Middle frontal gyrus (tissue), 1 donor: ENCODE results near the gene EPB42.
A peak's percentile ranks its signal among the peaks of the same experiment; 100 is the strongest.
"Not testable (repeated sequence)": the region's sequence is repeated elsewhere in the genome, so short reads cannot be mapped to it uniquely, and the experiment has no call there.

Experiments
- DNase-seq: peaks from one replicate; pipeline ENCODE4 v3.0.0-alpha.2; 2015; ENCODE audit warnings: low spot score; ENCODE audit errors: extremely low spot score

Gene EPB42

GRCh38 chr15:43187544-43188155, 33.2 kb downstream of the EPB42 start:
- DNase-seq = no peak

GRCh38 chr15:43186003-43186353, 34.8 kb downstream of the EPB42 start:
- no peak for DNase-seq

DNA sequence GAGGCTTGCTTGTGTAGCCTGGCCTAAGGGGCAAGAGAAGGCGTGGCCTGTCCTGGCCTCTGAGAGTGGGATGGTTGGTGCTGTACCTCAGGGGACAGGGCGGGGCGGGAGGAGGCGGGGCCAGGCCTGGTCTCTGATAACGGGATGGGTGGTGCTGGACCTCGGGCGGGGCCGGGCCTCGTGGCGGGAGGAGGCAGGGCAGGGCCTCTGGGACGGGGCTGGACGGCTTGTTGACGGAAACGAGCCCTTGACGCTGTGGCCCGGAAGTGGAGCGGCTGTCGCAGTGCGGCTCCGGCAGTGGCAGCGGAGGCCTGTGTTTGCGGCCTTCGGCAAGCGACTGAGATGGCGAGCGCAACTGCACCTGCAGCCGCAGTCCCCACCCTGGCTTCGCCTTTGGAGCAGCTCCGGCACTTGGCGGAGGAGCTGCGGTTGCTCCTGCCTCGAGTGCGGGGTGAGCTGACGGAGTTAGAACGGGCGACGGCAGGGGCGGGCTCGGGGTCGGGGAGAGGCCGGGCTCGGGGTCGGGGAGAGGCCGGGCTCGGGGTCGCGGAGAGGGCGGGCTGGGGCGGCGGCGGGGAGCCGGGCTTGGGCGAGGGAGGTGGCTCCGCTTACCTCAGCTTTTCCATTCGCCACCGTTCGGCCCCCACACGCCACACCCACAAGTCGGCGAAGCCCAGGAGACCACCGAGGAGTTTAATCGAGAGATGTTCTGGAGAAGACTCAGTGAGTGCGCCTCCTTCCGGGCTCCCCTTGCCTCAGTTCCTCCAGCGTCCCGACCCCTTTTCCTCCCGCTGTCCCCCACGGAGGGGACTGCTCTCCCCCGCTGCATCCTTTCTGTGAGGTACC, 35.4 kb downstream of the EPB42 start, which contains the start of gene CCNDBP1:
CCNDBP1 (plus strand) TSS at position 247 of the 846 bp plus-strand sequence; CDS start at position 343, 96 bp downstream.
- peak; percentile 63 for DNase-seq

DNA sequence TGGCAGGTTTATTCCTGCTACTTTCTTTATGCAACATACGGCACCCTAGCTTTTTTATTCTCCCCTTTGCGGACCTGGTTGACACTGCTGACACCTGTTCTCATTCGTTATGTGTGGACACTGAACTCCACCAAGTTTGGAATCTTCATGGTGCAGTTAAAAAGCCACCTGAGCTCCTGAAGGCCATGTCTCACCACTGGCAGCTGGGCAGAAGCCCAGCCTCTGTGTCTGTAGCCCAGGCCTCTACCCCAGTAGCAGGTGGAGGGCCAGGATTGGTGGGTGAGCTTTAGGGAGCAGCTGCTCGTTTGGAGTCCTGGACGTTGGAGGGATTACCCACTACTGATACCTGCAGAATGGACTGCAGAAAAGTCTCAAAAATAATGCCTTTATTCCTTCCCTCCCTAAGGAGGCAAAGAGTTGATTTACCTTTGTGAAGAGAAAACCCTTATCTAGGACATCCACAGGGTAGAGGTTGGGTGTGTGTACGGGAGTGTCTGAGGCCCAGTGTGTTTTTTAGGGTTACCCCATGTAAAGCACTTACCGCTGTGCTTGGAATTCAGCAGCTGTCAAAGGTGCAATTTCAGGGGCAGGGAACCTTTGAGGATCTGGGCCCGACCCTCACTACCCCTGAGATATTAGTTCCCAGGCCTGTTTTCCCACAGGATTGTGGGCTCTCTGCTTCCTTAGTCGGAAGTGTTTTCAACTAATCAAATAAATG, 36.3 kb downstream of the EPB42 start:
- DNase-seq = no peak

DNA sequence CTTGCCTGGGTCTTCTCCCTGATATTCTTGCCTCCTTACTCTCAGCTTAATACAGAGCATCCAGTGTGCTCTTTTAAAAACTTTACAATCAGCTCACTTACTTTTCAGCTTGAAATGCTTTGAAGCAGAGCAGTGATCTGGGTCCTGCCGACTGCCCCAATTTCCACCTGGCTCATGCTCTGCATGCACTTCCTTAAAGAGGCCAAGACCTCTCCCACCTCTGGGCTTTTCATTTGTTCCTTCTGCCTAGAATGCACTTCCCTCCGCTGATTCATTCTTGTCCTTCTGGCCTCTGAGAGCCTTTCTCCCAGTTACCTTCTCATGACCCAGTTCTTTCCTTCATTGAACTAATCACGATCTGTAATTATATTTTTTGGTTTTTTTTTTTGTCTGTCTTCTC, 37.5 kb downstream of the EPB42 start:
- no peak for DNase-seq

- DNase-seq = not testable (repeated sequence)
Observed at GRCh38 chr15:43177147-43177546, 43.7 kb downstream of the EPB42 start.

- not testable (repeated sequence) for DNase-seq
Observed at GRCh38 chr15:43175656-43176309, 45.0 kb downstream of the EPB42 start.

DNA sequence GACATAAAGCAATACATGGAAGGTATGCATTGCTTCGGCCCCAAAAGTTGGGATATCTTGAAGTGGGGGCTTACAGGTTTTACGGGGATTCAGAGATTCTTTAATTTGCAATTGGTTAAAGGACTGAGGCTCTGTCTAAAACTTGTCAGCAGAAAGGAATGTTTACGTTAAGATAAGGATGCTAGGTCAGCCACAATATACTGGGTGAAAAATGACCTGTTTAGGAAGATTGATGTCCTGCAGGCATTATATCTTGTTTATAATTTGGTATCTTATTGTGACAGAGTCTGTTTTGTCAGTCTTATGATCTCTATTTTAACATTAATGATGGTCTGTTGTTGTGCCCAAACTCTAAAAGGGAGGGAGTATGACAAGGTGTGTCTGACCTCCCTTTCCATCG, 50.9 kb downstream of the EPB42 start:
- no peak for DNase-seq

- no peak for DNase-seq
Observed at GRCh38 chr15:43168192-43169107, 52.4 kb downstream of the EPB42 start.

DNA sequence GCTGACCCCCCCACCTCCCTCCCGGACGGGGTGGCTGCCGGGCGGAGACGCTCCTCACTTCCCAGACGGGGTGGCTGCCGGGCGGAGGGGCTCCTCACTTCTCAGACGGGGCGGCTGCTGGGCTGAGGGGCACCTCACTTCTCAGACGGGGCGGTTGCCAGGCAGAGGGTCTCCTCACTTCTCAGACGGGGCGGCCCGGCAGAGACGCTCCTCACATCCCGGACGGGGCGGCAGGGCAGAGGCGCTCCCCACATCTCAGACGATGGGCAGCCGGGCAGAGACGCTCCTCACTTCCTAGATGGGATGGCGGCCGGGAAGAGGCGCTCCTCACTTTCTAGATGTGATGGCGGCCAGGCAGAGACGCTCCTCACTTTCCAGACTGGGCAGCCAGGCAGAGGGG, 53.6 kb downstream of the EPB42 start:
- DNase-seq = not testable (repeated sequence)

DNA sequence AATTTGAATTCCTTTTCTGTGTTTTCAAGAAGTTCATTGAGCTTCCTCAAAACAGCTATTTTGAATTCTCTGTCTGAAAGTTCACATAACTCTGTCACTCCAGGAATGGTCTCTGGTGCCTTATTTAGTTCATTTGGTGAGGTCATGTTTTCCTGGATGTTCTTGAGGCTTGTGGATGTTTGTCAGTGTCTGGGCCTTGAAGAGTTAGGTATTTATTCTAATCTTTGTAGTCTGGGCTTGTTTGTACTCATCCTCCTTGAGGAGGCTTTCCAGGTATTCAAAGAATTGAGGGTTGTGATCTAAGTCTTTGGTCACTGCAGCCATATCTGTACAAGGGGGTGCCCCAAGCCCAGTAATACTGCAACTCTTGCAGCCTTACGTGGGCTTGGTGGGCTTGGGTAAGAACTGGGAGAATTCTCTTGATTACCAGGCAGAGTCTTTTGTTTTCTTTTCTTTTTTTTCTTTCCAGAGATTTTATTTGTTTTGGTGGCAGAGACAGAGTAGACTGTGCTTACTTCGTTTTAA, 55.0 kb downstream of the EPB42 start:
- no peak for DNase-seq

GRCh38 chr15:43153269-43153668, 67.5 kb downstream of the EPB42 start:
- DNase-seq = no peak

DNA sequence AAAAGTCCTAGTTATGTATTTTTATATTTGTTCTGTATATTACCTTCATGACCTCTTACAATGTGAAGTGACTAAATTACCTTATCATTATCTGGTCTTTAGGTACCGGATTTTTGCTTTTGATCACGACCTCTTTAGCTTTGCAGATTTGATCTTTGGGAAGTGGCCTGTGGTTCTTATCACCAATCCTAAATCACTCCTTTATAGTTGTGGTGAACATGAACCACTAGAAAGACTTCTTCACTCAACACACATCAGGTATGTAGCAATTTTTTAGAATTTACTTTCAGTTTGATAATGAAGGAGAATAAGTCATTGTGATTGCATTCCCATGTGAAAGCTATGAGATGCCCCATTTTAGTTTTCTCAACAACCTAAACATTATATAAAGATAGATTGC, 69.1 kb downstream of the EPB42 start:
- no peak for DNase-seq

DNA sequence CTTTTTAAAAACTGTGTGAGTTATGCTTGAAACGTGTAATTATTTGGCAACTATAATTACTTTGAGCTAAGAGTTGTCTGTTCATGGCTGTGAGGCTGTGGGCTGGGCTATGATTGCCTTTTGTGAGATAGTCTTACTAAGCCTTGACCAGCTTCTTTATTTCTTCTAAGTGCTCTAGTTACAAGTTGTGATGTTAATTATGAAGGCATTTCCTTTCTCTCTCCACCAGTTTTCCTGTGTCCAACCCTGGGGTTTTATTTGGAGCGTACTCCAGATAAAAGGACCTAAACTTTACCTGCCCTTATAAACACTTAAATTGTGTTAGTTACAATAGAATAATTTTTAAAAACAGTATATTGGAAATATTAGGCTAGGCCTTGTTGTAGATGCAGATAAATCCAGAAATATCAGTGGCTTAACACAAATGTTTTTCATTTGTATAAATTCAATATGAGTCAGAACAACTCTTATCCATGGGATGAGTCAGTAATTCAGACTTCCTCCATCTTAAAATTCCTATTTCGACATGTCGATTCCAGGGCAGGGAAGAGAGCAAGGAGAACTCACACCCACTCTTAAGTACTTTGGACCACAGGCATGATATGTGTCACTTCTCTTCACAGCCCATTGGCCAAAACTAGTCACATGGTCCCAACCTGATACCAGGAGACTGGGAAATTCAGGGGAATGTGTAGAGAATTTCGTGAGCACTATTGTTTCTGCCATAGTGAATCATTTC, 70.5 kb downstream of the EPB42 start:
- DNase-seq = no peak
